Urothelium cell line (cell line): ENCODE measurements around the gene SPDEF.

Source experiments
- DNase-seq: peaks from one replicate; pipeline ENCODE4 v3.0.0; 2011; ENCODE audit warnings: low spot score, mixed read lengths
- FAIRE-seq: peaks from 2 replicates; lab custom pipeline; 2011; peaks lifted over from hg19 to GRCh38; lab: Jason Lieb, UNC

SPDEF gene

DNA sequence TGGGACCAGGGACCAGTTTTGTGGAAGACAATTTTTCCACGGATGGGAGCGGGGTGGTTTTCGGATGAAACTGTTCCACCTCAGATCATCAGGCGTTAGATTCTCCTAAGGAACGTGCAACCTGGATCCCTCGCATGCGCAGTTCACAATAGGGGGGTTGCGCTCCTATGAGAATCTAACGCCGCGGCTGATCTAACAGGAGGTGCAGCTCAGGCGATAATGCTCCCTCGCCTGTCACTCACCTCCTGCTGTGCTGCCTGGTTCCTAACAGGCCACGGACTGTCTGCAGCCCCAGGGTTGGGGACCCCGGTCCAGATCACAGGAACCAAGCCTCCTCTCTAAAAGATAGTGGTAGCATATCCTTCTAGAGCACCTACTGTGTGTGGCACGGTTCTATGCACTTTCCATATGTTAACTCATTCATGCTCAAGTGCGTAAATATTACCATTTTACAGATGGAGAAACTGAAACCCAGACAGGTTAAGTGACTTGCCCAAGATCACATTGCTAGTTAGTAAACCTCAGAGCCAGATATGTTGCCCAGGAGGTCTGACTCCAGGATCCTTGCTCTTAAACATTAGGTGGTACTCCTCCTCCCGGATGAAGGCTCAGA, 25.3 kb downstream of the SPDEF start:
- FAIRE-seq, result no peak
- no peak for DNase-seq

GRCh38 chr6:34529665-34530327, 26.3 kb downstream of the SPDEF start:
- FAIRE-seq (peak; percentile 46), DNase-seq (no peak)

DNA sequence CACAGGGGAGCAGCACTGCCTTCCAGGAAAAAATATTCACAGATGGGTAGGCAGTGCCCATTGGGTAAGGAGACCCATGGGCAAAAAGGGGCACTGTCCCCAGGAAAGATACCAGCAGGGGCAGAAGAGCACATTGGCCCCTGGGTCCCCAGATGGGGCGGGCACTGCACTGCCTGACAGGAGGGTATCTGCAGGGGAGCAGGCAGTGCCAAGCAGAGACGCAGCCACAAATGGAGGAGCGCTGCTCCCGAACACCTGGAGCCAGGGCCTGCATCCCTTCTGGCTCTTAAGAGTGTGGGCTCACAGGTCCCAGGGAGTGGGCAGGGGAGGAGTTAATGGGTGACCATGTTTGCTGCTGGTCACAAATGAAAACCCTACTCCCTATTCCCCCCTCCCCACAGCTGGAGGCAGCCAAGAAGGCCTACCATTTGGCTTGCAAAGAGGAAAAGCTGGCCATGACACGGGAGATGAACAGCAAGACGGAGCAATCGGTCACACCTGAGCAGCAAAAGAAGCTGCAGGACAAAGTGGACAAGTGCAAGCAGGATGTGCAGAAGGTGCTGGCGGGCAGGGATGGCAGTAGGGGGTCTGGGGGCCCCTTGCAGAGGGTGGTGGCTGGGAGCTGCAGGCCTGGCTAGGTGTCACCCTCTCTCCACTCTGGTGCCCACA, 27.0 kb downstream of the SPDEF start:
- DNase-seq (no peak), FAIRE-seq (no peak)

- DNase-seq, result no peak
- no peak for FAIRE-seq
These were observed 28.1 kb downstream of the SPDEF start for GRCh38 chr6:34527751-34528670.

DNA sequence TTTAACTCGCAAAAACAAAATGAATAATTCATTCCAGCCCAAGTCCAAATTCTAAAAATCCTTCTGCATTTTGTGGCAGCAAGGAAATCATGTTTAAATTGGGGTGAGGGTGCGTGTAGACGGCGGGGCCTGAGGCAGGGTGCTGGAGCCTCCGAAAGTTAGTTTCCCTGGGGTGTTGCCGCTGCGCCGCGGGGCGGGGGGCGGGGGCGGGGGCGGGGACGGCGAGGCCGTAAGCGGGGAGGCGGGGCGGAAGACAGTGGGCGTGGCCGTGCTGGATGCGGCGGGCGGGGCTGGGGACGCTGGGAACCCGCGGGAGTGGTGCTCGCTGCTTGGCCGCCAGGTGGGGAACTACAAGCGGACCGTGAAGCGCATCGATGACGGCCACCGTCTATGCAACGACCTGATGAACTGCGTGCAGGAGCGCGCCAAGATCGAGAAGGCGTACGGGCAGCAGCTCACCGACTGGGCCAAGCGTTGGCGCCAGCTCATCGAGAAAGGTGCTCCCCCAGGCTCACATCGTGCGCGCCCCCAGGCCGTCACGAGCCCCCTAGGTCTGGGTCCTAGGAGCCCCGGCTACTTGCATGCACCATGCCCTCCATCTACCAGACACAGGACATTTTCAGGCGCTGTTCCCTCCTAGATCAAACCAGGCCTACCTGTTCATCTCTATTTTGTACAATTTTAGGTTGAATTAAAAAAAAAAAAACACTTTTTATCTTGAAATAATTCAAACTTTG, 29.0 kb downstream of the SPDEF start:
- FAIRE-seq (peak; percentile 98), DNase-seq (peak; percentile 99)

- FAIRE-seq, result no peak
- DNase-seq, result no peak
These were observed 29.7 kb downstream of the SPDEF start for GRCh38 chr6:34526241-34526972.

- no peak for DNase-seq
- no peak for FAIRE-seq
These were observed 30.5 kb downstream of the SPDEF start for GRCh38 chr6:34525431-34526175.

DNA sequence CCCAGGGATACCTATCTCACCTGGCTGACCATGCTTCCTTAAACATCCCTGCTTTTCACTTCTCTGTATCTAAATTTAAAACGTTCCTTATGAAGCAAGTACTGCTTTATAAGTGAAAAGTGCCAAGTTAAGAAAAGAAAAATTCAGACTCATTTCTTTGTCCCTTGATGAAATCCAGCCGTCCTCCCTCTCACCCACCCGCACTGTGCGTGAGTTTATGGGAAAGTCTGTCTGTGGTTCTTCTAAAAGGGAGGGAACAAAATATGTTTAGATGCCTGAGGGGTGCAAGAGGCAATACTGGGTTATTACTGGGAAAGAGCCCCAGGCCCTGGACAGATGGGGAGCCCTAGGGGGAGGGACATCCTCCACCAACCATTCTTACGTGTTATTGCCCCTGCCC, 31.2 kb downstream of the SPDEF start:
- no peak for DNase-seq
- no peak for FAIRE-seq

DNA sequence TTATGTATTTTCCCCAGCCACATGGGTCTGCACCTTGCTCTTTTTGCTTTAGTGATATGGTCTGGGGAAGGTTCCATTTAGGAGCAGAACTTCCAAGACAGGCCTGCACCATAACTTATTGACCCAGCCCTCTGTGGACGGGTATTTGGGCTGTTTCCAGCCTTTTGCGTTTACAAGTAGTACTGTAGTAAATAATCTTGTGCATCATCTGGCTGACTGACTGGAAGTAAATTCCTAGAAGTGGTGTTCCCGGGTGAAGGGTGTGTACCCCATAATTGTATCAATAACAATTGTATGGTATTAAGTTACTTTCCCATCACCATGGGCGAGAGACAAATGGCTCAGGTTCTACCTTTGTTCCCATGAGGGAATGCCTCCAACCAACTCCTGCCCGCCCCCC, 31.6 kb downstream of the SPDEF start:
- DNase-seq (no peak), FAIRE-seq (no peak)

GRCh38 chr6:34523441-34524206, 32.5 kb downstream of the SPDEF start:
- no peak for DNase-seq
- FAIRE-seq, result no peak

DNA sequence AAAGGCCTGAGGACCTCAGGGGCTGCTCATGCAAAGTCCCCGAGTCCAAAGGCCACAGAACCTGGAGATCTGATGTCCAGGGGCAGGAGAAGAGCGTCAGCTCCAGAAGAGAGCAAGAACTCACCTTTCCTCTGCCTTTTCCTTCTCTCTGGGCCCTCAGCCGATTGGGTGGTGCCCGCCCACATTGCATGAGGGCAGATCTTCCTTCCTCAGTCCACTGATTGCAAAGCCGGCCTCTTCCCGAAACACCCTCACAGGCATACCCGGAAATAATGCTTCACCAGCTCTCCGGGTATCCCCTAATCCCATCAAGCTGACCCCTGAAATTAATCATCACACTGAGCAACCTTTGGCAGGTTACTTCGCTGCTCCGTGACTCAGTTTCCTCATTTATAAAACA, 33.4 kb downstream of the SPDEF start:
- FAIRE-seq (no peak), DNase-seq (no peak)

GRCh38 chr6:34521463-34522285, 34.5 kb downstream of the SPDEF start:
- DNase-seq, result no peak
- no peak for FAIRE-seq

DNA sequence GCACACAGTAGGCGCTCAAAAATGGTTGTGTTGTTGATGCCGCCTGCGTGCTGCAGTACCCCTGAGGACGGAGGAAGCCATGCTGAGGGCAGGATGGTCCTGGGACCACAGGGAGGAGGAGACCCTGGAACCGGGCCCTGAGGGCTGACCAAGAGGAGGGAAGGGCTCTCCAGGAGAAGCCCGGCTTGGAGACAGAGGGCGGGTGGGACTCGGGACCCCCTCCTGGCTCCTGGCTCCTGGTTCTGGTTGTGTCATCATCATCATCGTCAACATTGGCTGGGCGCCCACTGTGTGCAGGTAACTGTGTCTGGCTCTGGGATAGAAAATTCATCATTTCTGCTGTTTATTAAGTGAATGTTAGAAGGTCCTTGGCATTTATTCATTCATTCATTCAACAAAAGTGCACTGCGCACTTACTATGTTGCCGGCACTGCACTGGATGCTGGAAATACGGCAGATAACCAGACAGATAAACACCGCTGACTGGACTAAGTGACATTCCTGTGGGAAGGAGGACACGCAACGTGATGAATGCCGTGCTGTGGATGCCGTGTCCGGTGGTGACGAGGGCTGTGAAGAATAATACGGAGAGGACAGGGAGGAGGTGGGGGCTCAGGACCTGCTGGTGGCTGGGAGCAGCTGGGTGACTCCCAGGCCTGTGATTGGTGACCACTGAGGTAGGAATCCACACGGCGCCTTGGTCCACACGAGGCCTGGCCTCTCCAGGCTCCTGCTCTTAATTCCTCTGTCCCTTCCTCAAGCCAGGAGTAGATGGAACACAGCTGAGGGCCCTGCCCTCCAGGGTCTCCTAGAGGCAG, 35.3 kb downstream of the SPDEF start:
- no peak for FAIRE-seq
- no peak for DNase-seq

- FAIRE-seq, result no peak
- no peak for DNase-seq
These were observed 36.0 kb downstream of the SPDEF start for GRCh38 chr6:34519971-34520644.

DNA sequence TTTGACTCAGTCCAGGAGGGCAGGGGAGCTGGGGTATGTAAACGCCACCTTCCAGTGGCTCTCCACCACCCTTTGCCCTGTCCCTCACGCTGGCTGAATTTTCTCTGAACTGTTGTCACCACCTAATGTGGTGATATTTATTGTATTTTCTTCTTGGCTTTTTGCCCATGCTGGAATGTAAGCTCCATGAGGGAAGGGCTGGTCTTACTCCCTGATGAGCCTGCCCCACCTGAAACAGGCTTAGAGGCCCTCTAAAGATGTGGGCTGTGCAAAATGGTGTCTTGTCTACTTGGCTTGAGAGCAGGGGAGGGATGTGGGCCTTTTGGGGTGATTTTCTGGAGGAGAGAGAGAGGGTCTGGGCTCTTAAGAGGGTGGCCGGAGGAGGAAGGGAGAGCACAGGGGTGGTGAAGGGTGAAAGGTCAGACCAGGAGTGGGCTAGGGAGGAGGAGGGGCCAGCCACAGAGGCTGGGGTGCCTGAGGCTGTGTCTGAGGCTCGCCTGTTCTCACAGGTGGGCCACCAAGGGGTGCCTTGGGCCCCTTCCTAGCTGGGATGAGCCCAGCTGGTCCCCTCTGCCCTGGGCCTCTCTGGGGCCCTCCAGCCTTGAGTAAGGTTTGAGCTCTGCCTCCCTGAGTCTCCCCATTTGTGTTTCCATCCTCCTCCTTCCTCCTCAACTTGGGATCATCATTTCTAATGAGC, 37.3 kb downstream of the SPDEF start:
- DNase-seq (no peak), FAIRE-seq (no peak)

- DNase-seq (no peak), FAIRE-seq (no peak)
These were observed 38.2 kb downstream of the SPDEF start for GRCh38 chr6:34517966-34518365.
